ENCODE data around the gene CENPT.

DNA sequence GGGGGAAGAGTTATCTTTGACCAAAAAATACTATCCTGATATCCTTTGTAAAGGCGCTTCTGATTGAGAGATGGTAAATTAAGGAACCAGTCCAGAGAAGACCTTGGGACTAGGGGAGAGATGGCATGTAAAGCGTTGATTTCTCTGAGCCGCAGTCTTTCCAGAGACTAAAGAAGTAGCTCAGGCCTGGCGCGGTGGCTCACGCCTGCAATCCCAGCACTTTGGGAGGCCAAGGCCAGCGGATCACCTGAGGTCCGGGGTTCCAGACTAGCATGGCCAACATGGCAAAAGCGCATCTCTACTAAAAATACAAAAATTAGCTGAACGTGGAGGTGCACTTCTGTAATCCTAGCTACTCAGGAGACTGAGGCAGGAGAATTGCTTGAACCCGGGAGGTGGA is 625 bp upstream of the CENPT start:
- no peak for TF ChIP-seq POLR2A (IDR thresholded peaks at IDR 0.05; ENCODE audit: low read length)
- no peak for TF ChIP-seq GATA1 (IDR thresholded peaks at IDR 0.05; ENCODE audit: low read depth, low read length)
